ENCODE results near the gene NANOS3.

GRCh38 chr19:13894552-13894951, 17.6 kb downstream of the NANOS3 start:
- no peak for TF ChIP-seq CTCF (IDR thresholded peaks at IDR 0.05; ENCODE audit: low read depth, low read length, poor library complexity, severe bottlenecking)
- no peak for TF ChIP-seq EZH2phosphoT487 (IDR thresholded peaks at IDR 0.05; ENCODE audit: borderline replicate concordance, low read length)

All from DOHH2 (cell line).